Breast epithelium (tissue), 4 donors: Measurements from ENCODE around the gene SLC16A6. TPM values are rescaled to one million over a fixed set of nuclear protein-coding genes. Genes with fewer than 3 reads are reported as not detected.
A peak's percentile ranks its signal among the peaks of the same experiment; 100 is the strongest.

Source experiments
- DNase-seq, 2 donors: peaks; one replicate each; pipeline ENCODE4 v3.0.0-alpha.2; 2019; ENCODE audit warnings: low spot score in 2 of 2
- H3K27ac ChIP-seq, 2 donors: fragments of 200-600 bp; sonication (generic) in 1 of 2; one replicate each; pipeline ENCODE4 v1.5.1; 2016 to 2019; ENCODE audit warnings: mild to moderate bottlenecking in 1 of 2
- H3K27me3 ChIP-seq, 2 donors: fragments of 200-600 bp; sonication (generic) in 1 of 2; one replicate each; pipeline versions ENCODE4 v1.5.1 to v1.6.0; 2017 to 2019; ENCODE audit warnings: control low read depth in 1 of 2, mild to moderate bottlenecking in 1 of 2
- H3K36me3 ChIP-seq: fragments of 200-600 bp; one replicate; pipeline ENCODE4 v1.5.1; 2019
- H3K4me1 ChIP-seq, 2 donors: fragments of 200-600 bp; sonication (generic); one replicate each; pipeline ENCODE4 v1.5.1; 2016 to 2019; ENCODE audit warnings: control low read depth in 1 of 2
- H3K4me3 ChIP-seq, 3 donors: fragments of 200-600 bp; sonication (generic); 1 replicate in 2 of 3; 2 replicates in 1 of 3; pipeline ENCODE4 v1.5.1; 2016 to 2019; ENCODE audit warnings: mild to moderate bottlenecking in 3 of 3, moderate library complexity in 2 of 3
- H3K9me3 ChIP-seq, 2 donors: fragments of 200-600 bp; sonication (generic) in 1 of 2; one replicate each; pipeline ENCODE4 v1.5.1; 2016 to 2019; ENCODE audit warnings: control low read depth in 1 of 2
- POLR2A ChIP-seq: fragments of 450-650 bp; IDR thresholded peaks from one replicate; pipeline ENCODE4 v1.6.1; 2016; ENCODE audit warnings: antibody characterized with exemption, mild to moderate bottlenecking, moderate library complexity
- POLR2AphosphoS5 ChIP-seq, 3 donors: sonication (generic); formaldehyde crosslinking; IDR thresholded peaks; one replicate each; pipeline ENCODE4 v1.6.1; 2017; ENCODE audit warnings: antibody characterized with exemption in 3 of 3
- intact Hi-C: fragments of 100-400 bp; cut with DNase I; formaldehyde crosslinking; loops from one replicate; pipeline ENCODE4 v1.15.1; 2023; ENCODE audit warnings: low total_unique reads
- total RNA-seq, 3 donors: library from RNA; depleted of rRNA; stranded (reverse); fragments of >200 nt; gene quantifications; one replicate each; pipeline ENCODE4 v1.1.0, GENCODE V29; 2016
- TF ChIP-seq, protein P1 (sequence below), 3 donors: fragments of 450-650 bp; IDR thresholded peaks; one replicate each; pipeline ENCODE4 v1.5.1; 2016 to 2017; ENCODE audit warnings: antibody characterized with exemption in 3 of 3, mild to moderate bottlenecking in 3 of 3, moderate library complexity in 3 of 3

Gene SLC16A6
- total RNA-seq, 3 donors from 2014 or later = 0.64 to 4.1 (median 2.3) TPM

DNA sequence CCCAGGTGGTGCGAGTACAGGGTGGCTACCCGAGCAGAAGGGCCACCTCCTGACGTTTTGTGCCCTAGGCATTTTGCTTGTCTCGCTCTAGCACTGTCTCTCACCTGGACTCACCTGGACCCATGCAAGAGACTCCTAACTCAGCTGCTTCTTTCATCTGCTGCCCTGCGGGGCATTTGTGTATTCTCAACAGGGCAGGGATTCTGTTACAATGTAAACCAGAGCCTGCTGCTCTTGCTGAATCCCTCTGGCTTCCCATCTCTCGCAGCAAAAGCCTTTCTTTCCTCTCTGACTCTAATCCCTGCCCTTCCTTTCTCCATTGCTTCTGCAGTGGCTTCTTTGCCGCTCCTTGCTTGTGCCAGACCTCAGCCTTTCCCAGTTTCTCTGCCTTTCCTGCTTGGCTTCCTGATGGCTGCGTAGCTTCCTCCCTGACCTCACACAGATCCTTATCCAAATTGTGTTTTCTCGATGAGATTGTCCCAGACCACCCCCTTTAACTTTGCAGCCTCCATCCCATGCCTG, 10.6 kb upstream of the SLC16A6 start:
- peak; percentile 33 to 58 for DNase-seq
- Histone ChIP-seq H3K27ac (peak overlapping the region; percentile 27 to 52), H3K27me3 (no peaks in the 10 kb centered on the region), H3K4me1 (no peaks in the 10 kb centered on the region), H3K4me3 (no peak overlapping the region), H3K36me3 (no peaks in the 10 kb centered on the region), H3K9me3 (no peaks in the 10 kb centered on the region)
- TF ChIP-seq, protein P1, sequence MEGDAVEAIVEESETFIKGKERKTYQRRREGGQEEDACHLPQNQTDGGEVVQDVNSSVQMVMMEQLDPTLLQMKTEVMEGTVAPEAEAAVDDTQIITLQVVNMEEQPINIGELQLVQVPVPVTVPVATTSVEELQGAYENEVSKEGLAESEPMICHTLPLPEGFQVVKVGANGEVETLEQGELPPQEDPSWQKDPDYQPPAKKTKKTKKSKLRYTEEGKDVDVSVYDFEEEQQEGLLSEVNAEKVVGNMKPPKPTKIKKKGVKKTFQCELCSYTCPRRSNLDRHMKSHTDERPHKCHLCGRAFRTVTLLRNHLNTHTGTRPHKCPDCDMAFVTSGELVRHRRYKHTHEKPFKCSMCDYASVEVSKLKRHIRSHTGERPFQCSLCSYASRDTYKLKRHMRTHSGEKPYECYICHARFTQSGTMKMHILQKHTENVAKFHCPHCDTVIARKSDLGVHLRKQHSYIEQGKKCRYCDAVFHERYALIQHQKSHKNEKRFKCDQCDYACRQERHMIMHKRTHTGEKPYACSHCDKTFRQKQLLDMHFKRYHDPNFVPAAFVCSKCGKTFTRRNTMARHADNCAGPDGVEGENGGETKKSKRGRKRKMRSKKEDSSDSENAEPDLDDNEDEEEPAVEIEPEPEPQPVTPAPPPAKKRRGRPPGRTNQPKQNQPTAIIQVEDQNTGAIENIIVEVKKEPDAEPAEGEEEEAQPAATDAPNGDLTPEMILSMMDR (IDR thresholded peaks at IDR 0.05) = no peak
- no peak for TF ChIP-seq POLR2A
- TF ChIP-seq POLR2AphosphoS5 (IDR thresholded peaks at IDR 0.05) = no peak
- intact Hi-C loops = no loop called here

DNA sequence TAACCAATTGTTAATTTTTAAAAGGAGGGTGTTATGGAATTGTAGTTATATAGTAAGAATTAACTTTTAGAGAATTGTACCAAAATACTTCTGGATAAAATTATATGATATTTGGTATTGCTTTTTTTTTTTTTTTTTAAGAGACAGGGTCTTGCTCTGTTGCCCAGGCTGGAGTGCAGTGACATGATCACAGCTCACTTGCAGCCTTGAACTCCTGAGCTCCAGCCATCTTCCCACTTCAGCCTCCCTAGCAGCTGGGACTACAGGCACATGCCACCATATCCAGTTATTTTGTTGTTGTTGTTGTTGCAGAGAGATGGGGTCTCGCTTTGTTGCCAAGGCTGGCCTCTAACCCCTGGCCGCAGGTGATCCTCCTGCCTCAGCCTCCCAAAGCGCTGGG, 8.9 kb upstream of the SLC16A6 start:
- Histone ChIP-seq H3K4me3 (no peak overlapping the region), H3K36me3 (no peaks in the 10 kb centered on the region), H3K9me3 (no peaks in the 10 kb centered on the region), H3K4me1 (no peaks in the 10 kb centered on the region), H3K27me3 (no peaks in the 10 kb centered on the region), H3K27ac (no peak overlapping the region)
- no peak for DNase-seq
- TF ChIP-seq, protein P1 (IDR thresholded peaks at IDR 0.05) = no peak
- no peak for TF ChIP-seq POLR2A
- TF ChIP-seq POLR2AphosphoS5 (IDR thresholded peaks at IDR 0.05) = no peak
- intact Hi-C loops = no loop called here

DNA sequence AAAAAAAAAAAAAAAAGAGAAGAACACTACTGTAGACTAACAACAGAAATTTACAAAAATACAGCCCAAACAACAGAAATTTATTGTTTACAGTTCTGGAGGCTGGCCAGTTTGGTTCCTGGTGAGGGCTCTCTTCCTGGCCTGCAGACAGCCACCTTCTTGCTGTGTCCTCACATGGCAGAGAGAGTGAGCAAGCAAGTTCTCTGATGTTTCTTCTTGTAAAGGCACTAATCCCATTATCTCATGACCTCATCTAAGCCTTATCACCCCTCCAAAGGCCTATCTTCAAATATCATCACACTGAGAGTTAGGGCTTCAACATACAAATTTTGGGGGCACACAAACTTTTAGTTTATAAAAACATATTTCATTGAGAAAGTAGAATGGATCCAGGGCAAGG, 7.7 kb upstream of the SLC16A6 start:
- Histone ChIP-seq H3K4me3 (no peak overlapping the region), H3K27me3 (peaks cover 0 to 11% of the 10 kb centered on the region in 2 donors), H3K4me1 (no peaks in the 10 kb centered on the region), H3K36me3 (no peaks in the 10 kb centered on the region), H3K9me3 (no peaks in the 10 kb centered on the region), H3K27ac (no peak overlapping the region)
- DNase-seq = no peak
- intact Hi-C loops = no loop called here
- TF ChIP-seq, protein P1 (IDR thresholded peaks at IDR 0.05) = no peak
- no peak for TF ChIP-seq POLR2A

DNA sequence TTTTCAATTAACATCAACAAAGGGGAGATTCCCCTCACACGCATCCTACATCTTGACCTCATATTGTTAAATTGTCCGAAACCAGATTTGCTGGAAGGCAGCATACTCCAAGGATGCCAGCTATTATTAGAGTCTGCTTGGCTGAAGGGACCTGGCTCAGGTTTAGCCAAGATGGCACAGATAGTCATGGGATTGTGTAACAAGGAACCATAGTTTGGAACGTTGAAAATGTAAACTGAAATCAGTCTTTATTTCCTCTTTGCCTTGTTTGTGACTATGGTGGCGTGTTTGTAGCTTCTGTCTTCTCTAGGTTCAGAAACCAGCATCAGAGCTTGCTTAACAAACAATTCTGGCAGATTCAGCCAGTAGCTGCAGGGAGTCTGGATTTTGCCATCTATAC, 6.3 kb upstream of the SLC16A6 start:
- peaks cover 0 to 23% of the 10 kb centered on the region in 2 donors for H3K27me3 ChIP-seq
- intact Hi-C loops = no loop called here
- no peaks in the 10 kb centered on the region for H3K9me3 ChIP-seq
- H3K4me3 ChIP-seq = no peak overlapping the region
- H3K4me1 ChIP-seq = peaks cover 0 to 2% of the 10 kb centered on the region in 2 donors
- no peaks in the 10 kb centered on the region for H3K36me3 ChIP-seq
- H3K27ac ChIP-seq = peak overlapping the region; percentile 77 to 84
- peak in 2 of 3 donors; percentile 67 to 74 for TF ChIP-seq POLR2AphosphoS5 (IDR thresholded peaks at IDR 0.05)
- TF ChIP-seq, protein P1 (IDR thresholded peaks at IDR 0.05) = no peak
- DNase-seq = peak in 1 of 2 donors; percentile 66

DNA sequence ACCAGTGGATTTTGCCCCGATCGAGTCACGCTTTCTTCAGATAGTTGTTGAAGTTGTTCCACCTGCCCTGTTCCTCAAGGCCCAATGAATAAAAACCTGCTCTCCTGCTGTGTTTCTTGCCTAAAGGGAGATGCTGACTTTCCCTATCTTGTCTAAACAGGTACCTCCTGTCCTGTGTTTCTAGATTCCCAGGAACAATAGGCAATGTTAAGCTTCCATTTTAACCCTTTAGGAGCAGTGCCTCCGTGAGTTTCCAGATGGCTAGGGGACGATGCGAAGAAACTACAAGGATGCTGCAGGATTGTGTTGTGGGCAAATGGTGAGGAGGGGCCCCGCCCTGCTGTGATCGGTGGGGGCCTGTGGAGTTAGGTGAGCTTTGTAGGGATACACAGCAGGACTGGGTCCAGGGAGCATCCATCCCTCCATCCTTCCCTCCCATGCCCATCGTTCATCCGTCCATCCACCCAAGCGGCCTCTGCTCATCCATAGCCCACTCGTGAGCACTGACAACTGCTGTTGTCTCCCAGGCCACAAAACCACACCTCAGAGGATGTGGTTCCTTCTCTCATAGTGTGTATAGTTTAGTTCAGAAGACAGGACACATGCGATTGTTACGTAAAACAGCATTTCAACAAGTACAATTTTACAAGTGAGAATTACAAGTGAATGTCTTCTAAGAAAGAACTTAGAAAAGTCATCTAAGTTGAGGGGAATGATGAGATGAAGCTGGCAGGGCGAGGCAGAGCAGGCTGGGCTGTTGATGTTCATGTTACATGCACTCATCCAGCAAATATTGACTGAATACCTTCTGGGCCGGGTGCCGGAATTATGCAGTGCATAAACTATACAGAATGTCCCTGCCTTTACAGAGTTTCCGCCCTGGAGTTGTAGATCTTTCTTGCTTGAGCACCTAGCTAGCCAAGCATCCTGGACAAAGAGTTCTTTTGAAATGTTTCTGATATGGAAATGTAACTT, 5.6 kb upstream of the SLC16A6 start:
- peak; percentile 69 to 83 for DNase-seq
- Histone ChIP-seq H3K9me3 (no peaks in the 10 kb centered on the region), H3K27me3 (peaks cover 0 to 26% of the 10 kb centered on the region in 2 donors), H3K27ac (peak overlapping the region; percentile 77 to 84), H3K36me3 (no peaks in the 10 kb centered on the region), H3K4me3 (no peak overlapping the region), H3K4me1 (peaks cover 0 to 5% of the 10 kb centered on the region in 2 donors)
- intact Hi-C loops = no loop called here
- TF ChIP-seq POLR2AphosphoS5 (IDR thresholded peaks at IDR 0.05) (no peak), POLR2A (no peak)
- TF ChIP-seq, protein P1 (IDR thresholded peaks at IDR 0.05) = no peak
